ENCODE results near the gene DNAAF8. TPM values are rescaled to one million over a fixed set of nuclear protein-coding genes. Genes with fewer than 3 reads are reported as not detected.

Gene DNAAF8
- total and polyA plus RNA-seq, 2 of the 4 experiments (the other 2 are of a cell fraction) = 0.54 to 1.7 TPM

GRCh38 chr16:4743226-4743878 is 9.0 kb downstream of the DNAAF8 start:
- CTCF ChIA-PET = no interaction called here
- no peak overlapping the region for H2BK5ac ChIP-seq (ENCODE audit: low read depth, low read length, poor library complexity, severe bottlenecking)
- DNase-seq (no peak), ATAC-seq (ENCODE audit: low read depth) (peak; percentile 45; the same call in 1 of the 2 replicates)
- no TSS peak for BruUV-seq (replicated peaks)
- no peak overlapping the region for H2AK5ac ChIP-seq (ENCODE audit: low read depth, low read length)
- H3K4me2 ChIP-seq (ENCODE audit: low read depth, low read length) = peak overlapping the region; percentile 10; the same call in 1 of the 2 replicates
- no peaks in the 10 kb centered on the region for H3K4me1 ChIP-seq (ENCODE audit: control insufficient read depth, insufficient read depth, low read length)
- intact Hi-C loops (cut with micrococcal nuclease) = no loop called here
- no peak overlapping the region for H2BK15ac ChIP-seq (ENCODE audit: low read depth, low read length)
- no peaks in the 10 kb centered on the region for H3K9me3 ChIP-seq (ENCODE audit: control insufficient read depth, insufficient read depth, low read length)
- H3K18ac ChIP-seq (ENCODE audit: low read depth, low read length) = no peak overlapping the region
- no peak overlapping the region for H3K14ac ChIP-seq (replicated peaks; ENCODE audit: low read depth, low read length)
- H2BK120ac ChIP-seq (ENCODE audit: low read depth, low read length) = no peak overlapping the region
- no peak overlapping the region; the same call in 1 of the 2 replicates for H3K4ac ChIP-seq (ENCODE audit: low read depth, low read length)
- no peaks in the 10 kb centered on the region for H3K79me1 ChIP-seq (ENCODE audit: low read depth in 1 of 2, low read length in 2 of 2)
- H3K9ac ChIP-seq (ENCODE audit: low read depth, low read length) = no peak overlapping the region
- POLR2A ChIA-PET (ENCODE audit: unreplicated experiment) = no interaction called here
- no peak overlapping the region for H3K56ac ChIP-seq (ENCODE audit: extremely low read depth, insufficient read depth, low read length)
- no peaks in the 10 kb centered on the region for H3K27me3 ChIP-seq (ENCODE audit: control insufficient read depth, insufficient read depth, low read length)
- no peak overlapping the region for H3K4me3 ChIP-seq (ENCODE audit: insufficient read depth, low read depth, low read length)
- no peak overlapping the region for H4K8ac ChIP-seq (ENCODE audit: low read depth in 2 of 2, low read length in 2 of 2)
- no peak overlapping the region for H3K27ac ChIP-seq (ENCODE audit: insufficient read depth, low read length)
- peak overlapping the region; percentile 71 for H2AFZ ChIP-seq (replicated peaks; ENCODE audit: low read length, poor library complexity)
- no peaks in the 10 kb centered on the region; the same call in 1 of the 2 replicates for H3K36me3 ChIP-seq (ENCODE audit: control insufficient read depth, insufficient read depth, low read length)
- H4K5ac ChIP-seq (ENCODE audit: low read depth, low read length) = no peak overlapping the region
- H4K91ac ChIP-seq (ENCODE audit: insufficient read depth, low read depth, low read length) = no peak overlapping the region
- in situ Hi-C loops (cut with MboI; ENCODE audit: low sequenced_read_pairs) = no loop called here
- 40% methylated on average over 1 of the region's 14 CpGs; no CpG with 5 or more reads in 1 of the 2 experiments for WGBS, 2 experiments (ENCODE audit: extremely low coverage in 2 of 2, insufficient read length in 1 of 2)
- no peaks in the 10 kb centered on the region for H3K9me1 ChIP-seq (ENCODE audit: insufficient read depth, low read length)
- 0 out of 2 replicates have a peak overlapping the region, but pooled peaks have one; percentile 27 for H3K23ac ChIP-seq (ENCODE audit: low read depth, low read length)
- dilution Hi-C loops (cut with HindIII; ENCODE audit: low sequenced_read_pairs, unreplicated experiment) = no loop called here
- no peaks in the 10 kb centered on the region; the same call in 1 of the 2 replicates for H4K20me1 ChIP-seq (ENCODE audit: insufficient read depth, low read length)
- H2AK9ac ChIP-seq (replicated peaks; ENCODE audit: low read depth, low read length, poor library complexity) = peak overlapping the region; percentile 72
- TF ChIP-seq SMC3 (IDR thresholded peaks at IDR 0.05; ENCODE audit: low read depth, low read length) (no peak), MAZ (IDR thresholded peaks at IDR 0.05; ENCODE audit: borderline replicate concordance, low read depth, low read length) (no peak), POLR2A (IDR thresholded peaks at IDR 0.05; ENCODE audit: low read depth, low read length) (no peak)
- H2BK20ac ChIP-seq (ENCODE audit: low read depth, low read length) = no peak overlapping the region

Data from IMR-90 (cell line).